Stimulated activated naive B cell treated with anti-CD40 and anti-IgM and Interleukin-4, amounts not matched to agents 10 μg/mL and 1 μg/mL and 100 μg/mL, for 72 hours (primary cell): Measurements from ENCODE around the gene ADCY5.

Experiments used
- ATAC-seq, 2 donors: fragments of 150-1000 bp; cut with Tn5 transposase; replicated peaks; 2 replicates each; pipeline ENCODE4 v1.10.0; 2021; ENCODE audit warnings: moderate library complexity in 1 of 2
- DNase-seq: peaks from one replicate; pipeline ENCODE4 v3.0.0; 2021
- H3K27ac Mint-ChIP-seq: one replicate; pipeline ENCODE4 v1.8.0; 2022; ENCODE audit warnings: mild to moderate bottlenecking, mixed read lengths
- H3K27me3 Mint-ChIP-seq, 2 donors: one replicate each; pipeline ENCODE4 v1.8.0; 2022; ENCODE audit warnings: mixed read lengths in 2 of 2
- H3K36me3 Mint-ChIP-seq, 2 donors: one replicate each; pipeline ENCODE4 v1.8.0; 2022; ENCODE audit warnings: mixed read lengths in 2 of 2, mild to moderate bottlenecking in 1 of 2
- H3K4me1 Mint-ChIP-seq, 2 donors: one replicate each; pipeline ENCODE4 v1.8.0; 2022; ENCODE audit warnings: mixed read lengths in 2 of 2, mild to moderate bottlenecking in 1 of 2
- H3K4me3 Mint-ChIP-seq, 2 donors: one replicate each; pipeline ENCODE4 v1.8.0; 2022; ENCODE audit warnings: mild to moderate bottlenecking in 2 of 2, mixed read lengths in 2 of 2, moderate library complexity in 1 of 2
- H3K9me3 Mint-ChIP-seq, 2 donors: one replicate each; pipeline ENCODE4 v1.8.0; 2022; ENCODE audit warnings: mixed read lengths in 2 of 2, mild to moderate bottlenecking in 1 of 2

ADCY5 gene

DNA sequence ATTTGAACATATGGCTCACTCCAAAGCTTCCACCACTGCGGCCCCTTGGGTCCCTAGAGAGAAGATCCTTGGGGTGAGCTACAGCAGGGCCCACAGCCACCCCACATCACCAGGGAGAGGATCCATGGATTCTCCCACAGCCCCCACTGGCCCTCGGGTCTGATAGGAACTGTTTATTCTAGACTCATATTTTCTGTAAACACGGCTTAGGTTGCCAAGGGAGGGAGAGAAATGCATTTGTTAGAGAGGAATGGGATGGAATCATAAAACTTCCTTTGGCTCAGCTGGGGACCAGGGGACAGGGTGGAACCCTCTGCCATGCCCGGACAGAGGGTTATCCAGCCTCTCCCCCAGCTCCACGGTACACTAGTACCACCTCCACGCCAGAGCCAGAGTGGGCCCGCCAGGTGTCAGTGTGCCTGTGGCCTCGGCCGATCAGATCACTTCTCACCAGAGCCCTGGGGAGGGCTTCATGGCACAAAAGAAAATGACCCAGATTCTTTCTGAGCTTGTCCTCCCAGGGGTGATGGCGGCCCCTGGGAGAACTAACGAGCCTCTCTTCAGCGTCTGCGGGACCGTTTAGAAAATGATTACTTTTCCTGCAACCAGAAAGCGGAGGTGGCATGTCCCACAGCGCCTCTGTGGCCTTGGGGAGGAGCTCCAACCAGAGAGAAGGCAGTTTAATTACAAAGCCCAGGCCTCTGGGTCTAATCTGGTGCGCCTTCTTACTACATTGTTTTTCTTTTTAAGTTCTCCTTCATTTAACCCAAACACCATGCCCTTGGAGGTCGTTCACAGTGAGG, 33.7 kb downstream of the ADCY5 start:
- Mint-ChIP-seq H3K36me3 (no peaks in the 10 kb centered on the region), H3K27ac (no peak overlapping the region), H3K4me1 (no peaks in the 10 kb centered on the region), H3K4me3 (no peak overlapping the region), H3K27me3 (peaks cover 6 to 20% of the 10 kb centered on the region in 2 donors), H3K9me3 (no peaks in the 10 kb centered on the region)
- ATAC-seq (no peak), DNase-seq (no peak)

DNA sequence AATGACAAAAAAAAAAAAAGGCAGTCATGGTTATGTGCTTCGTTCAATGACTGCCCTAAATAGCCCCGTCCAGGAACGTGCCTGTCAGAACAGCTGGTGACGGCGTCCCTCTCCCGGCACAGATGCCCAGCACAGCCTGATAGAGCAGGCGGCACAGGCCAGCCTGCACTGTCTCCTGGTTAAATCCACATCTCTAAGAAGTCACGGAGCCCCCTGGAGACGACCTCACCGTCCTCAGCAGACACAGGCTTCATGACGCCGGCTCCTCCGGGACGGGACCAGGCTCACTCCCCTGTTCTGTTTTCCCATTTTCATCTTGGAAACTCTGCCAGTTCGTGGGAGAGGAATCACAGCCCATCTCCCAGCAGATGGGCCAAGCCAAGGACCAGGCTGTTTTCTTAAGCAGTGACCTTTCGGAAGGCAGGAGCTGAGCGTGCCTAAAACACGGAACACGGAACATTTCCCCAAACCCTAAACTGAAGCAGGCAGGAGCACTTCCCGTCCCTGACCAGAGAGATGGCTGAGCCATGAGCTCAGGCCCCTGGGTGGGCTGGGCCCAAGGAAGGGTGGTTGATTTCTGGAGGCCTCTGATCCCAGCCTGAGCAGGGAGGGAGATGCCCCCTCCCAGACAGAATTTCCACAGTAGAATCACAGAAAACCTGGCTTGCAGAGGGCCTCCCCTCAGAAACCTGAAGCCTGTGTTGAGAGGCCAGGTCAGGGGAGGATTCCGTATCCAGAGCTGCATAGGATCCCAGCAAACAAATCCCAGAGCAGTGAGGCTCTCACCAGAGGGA, 35.9 kb downstream of the ADCY5 start:
- H3K9me3 Mint-ChIP-seq = no peaks in the 10 kb centered on the region
- no peaks in the 10 kb centered on the region for H3K36me3 Mint-ChIP-seq
- H3K27me3 Mint-ChIP-seq = peaks cover 0 to 9% of the 10 kb centered on the region in 2 donors
- ATAC-seq = no peak
- no peak for DNase-seq
- no peak overlapping the region for H3K27ac Mint-ChIP-seq
- no peak overlapping the region for H3K4me3 Mint-ChIP-seq
- H3K4me1 Mint-ChIP-seq = no peaks in the 10 kb centered on the region

DNA sequence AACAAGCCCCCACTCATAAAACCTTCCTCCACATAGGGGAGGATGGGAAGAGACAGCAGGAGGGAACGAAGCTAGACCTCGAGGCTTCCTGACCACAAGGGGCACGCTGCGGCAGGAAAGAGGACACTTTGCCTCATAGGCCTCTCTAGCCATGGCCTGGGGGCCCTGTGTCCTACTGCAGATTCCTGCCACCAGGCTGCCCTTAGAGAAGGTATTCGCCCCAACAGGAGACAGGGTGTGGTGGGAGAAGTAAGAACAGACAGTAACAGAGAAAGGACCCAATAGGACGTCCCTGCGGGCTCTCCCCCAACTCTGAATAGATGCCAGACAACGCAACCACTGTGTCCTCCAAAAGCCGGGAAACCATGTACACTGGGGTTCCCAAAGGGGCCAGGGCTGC, 36.8 kb downstream of the ADCY5 start:
- Mint-ChIP-seq H3K4me1 (no peaks in the 10 kb centered on the region), H3K36me3 (no peaks in the 10 kb centered on the region), H3K9me3 (peaks cover 0 to under 1% of the 10 kb centered on the region in 2 donors), H3K27me3 (peaks cover 0 to 9% of the 10 kb centered on the region in 2 donors), H3K27ac (no peak overlapping the region), H3K4me3 (no peak overlapping the region)
- no peak for DNase-seq
- no peak for ATAC-seq

DNA sequence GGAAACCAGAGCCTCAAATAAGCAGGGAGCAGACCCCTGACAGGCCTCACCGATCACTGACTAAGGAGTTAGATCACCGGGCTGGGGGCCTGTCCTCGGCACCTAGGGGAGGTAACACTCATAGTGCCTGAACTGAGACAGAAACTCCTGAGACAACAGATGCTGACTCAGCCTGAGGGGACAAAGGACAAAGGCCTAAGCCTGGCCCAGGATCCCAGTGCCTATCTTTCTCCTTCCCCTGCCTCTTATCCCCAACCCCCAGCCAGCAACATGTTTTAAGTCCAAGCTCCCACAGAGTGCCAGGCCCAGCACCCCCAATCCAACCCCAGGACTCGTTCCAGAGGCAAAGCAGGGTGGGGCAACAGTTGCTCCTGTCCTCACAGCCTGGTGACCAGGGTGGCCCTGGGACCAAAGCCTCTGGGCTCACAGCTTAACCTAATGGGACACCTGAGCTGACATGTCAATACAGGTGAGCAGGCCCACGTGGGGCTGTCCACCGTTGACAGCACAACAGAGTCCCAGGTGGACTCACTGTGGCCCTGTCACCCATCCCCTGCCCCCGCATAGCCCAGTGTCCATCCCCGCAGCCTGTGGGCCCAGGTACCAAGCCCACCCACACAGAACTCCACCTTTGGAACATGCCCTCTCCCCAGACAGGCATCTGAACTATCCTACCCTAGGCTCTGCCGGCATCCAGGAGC, 37.4 kb downstream of the ADCY5 start:
- Mint-ChIP-seq H3K27ac (no peak overlapping the region), H3K4me3 (no peak overlapping the region), H3K4me1 (no peaks in the 10 kb centered on the region), H3K36me3 (no peaks in the 10 kb centered on the region), H3K9me3 (peaks cover 0 to 2% of the 10 kb centered on the region in 2 donors), H3K27me3 (peaks cover 0 to 9% of the 10 kb centered on the region in 2 donors)
- DNase-seq (no peak), ATAC-seq (no peak)

DNA sequence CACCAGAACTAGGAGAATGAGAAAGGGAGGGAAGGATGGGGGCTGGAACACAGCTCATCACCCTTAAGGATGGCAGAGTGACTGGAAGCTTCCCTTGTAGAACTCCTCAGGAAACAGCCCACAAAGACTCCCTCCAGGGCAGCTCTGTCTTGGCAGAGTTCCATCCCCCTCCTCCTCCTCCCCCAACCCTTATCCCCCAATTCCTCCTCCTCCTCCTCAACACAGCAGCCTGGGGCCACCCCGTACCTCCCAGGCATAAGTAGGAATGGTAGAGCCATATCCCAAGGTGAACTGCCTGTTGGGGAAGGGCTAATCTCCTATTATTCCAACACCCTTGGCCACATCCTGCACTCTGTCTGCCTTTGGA, 38.8 kb downstream of the ADCY5 start:
- Mint-ChIP-seq H3K27ac (no peak overlapping the region), H3K36me3 (no peaks in the 10 kb centered on the region), H3K4me1 (no peaks in the 10 kb centered on the region), H3K27me3 (peaks cover 0 to 9% of the 10 kb centered on the region in 2 donors), H3K4me3 (no peak overlapping the region), H3K9me3 (peaks cover 0 to 2% of the 10 kb centered on the region in 2 donors)
- DNase-seq (no peak), ATAC-seq (no peak)

DNA sequence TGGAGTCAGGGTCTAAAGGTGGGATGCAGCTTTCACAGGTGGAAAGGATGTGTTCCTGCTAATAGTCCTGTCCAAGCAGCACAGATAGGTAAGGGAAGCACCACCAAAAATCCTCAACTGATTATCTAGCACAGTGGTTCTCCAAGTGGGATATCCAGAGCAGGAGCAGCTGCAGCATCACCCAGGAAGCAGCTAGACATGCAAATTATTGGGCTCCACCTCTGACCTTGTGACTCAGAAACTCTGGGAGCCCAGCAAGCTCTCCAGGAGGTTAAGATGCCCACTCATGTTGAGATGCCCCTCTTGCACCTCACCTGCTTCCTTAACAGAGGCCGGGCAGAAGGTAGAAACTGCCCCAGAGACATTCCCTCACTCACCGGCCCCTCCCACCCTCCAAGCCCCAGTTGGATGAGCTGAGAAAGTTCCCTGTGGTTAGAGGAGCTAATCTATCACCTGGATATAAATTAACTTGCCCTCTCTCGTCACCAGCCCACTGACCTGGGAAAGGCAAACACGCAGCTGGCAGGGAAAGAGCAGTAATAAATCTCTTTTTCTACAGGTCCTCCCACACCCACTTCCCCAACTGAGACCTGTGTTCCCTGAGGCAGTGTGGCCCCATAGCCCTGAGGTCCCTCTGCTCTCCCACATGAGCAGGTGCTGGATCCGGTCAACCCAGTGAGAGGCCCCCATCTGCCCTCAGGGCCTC, 39.3 kb downstream of the ADCY5 start:
- Mint-ChIP-seq H3K9me3 (peaks cover 0 to 2% of the 10 kb centered on the region in 2 donors), H3K27ac (no peak overlapping the region), H3K36me3 (no peaks in the 10 kb centered on the region), H3K4me1 (no peaks in the 10 kb centered on the region), H3K27me3 (peaks cover 0 to 9% of the 10 kb centered on the region in 2 donors), H3K4me3 (no peak overlapping the region)
- ATAC-seq (no peak), DNase-seq (no peak)

DNA sequence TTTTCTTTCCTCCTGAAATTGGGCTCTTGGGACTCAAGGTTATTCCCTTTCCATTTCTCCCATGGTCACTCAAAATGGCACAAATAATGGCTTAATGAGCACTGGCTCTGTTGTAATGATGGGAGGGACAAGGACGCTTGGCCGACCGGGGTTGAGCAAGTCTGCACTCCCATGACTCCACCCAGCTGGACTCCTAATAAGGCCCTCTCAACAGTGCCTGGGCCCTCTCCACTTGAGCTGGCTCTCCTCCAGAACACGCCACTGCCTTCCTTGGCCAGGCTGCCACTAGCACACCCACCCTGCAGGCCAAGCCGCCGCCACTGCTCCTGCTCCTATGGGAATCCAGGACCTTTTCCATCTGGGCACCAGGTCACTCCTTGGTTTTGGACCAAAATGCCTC, 42.3 kb downstream of the ADCY5 start:
- DNase-seq = no peak
- Mint-ChIP-seq H3K27ac (no peak overlapping the region), H3K4me1 (no peaks in the 10 kb centered on the region), H3K9me3 (peaks cover 0 to 2% of the 10 kb centered on the region in 2 donors), H3K4me3 (no peak overlapping the region), H3K36me3 (no peaks in the 10 kb centered on the region), H3K27me3 (peaks cover 0 to 13% of the 10 kb centered on the region in 2 donors)
- ATAC-seq = no peak

DNA sequence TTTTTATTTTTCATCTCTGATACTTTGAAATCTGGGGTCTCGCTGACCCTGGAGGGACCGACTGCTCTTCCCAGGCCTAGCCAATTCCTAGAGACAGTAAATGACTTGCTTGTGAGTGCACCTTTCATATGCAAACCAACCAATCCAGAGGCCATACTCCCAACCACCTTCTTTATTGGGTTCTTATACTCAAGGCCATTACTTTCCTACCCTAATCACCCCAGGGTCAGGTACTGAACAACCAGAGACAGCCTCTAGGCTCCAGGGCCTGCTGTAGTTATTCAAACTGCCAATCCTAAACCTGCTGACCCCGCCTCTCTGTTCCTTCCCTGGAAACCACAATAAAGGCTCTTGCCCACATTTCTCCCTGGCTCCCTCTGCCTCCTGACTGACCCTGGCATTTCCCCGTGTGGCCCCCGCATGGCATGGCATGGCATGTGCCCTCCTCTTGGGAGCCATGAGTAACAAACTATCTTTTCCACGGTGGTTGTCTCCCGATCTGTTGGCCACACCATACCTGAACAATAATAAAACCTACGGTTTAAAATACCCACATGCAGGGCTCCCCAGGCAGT, 42.9 kb downstream of the ADCY5 start:
- DNase-seq (no peak), ATAC-seq (no peak)
- no peak overlapping the region for H3K4me3 Mint-ChIP-seq
- H3K36me3 Mint-ChIP-seq = no peaks in the 10 kb centered on the region
- peaks cover 0 to 17% of the 10 kb centered on the region in 2 donors for H3K27me3 Mint-ChIP-seq
- H3K4me1 Mint-ChIP-seq = no peaks in the 10 kb centered on the region
- no peak overlapping the region for H3K27ac Mint-ChIP-seq
- H3K9me3 Mint-ChIP-seq = peaks cover 0 to 2% of the 10 kb centered on the region in 2 donors

DNA sequence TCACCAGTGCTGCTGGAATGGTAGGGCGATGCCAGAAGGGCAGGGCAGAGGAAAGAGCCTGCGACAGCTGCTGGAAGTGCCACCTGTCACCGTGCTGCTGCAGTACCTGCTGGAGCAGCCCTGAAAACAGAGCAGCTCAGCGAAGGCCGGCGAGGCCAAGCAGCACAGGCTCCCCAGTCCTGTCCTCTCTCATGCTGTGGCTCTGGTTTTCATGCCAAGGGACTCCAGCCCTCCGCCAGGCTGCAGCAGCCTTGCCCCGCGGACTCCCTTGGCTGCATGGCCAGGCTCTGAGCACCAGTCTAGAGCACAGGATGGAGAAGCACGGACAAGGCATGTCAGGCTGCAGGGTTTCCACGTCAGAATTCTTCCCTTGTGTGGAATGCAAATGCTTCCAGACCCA, 43.9 kb downstream of the ADCY5 start:
- no peak overlapping the region for H3K27ac Mint-ChIP-seq
- peaks cover 0 to 2% of the 10 kb centered on the region in 2 donors for H3K9me3 Mint-ChIP-seq
- ATAC-seq (no peak), DNase-seq (no peak)
- H3K4me3 Mint-ChIP-seq = no peak overlapping the region
- no peaks in the 10 kb centered on the region for H3K36me3 Mint-ChIP-seq
- peaks cover 0 to 19% of the 10 kb centered on the region in 2 donors for H3K27me3 Mint-ChIP-seq
- no peaks in the 10 kb centered on the region for H3K4me1 Mint-ChIP-seq

DNA sequence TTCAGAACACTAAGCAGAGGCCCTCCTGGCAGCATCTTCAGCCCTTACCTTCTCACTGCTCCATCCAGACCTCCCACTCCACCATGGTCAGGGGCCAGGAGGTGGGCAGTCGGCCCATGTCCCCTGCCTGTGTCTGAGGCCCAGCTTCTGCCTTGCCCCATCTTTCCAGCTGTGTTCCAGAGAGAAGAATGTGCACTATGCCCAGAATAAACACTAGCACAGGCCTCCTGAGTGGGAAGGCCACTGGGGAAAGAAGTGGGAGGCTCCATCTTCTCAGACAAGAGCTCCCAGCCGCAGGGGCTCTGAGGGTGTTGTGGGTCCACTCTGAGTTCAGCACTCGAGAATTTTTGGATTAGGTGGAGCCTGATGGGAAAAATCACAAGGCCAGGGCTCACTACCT, 44.5 kb downstream of the ADCY5 start:
- DNase-seq (no peak), ATAC-seq (no peak)
- Mint-ChIP-seq H3K4me3 (no peak overlapping the region), H3K27ac (no peak overlapping the region), H3K36me3 (no peaks in the 10 kb centered on the region), H3K27me3 (peaks cover 6 to 25% of the 10 kb centered on the region in 2 donors), H3K4me1 (no peaks in the 10 kb centered on the region), H3K9me3 (peaks cover 0 to 2% of the 10 kb centered on the region in 2 donors)

DNA sequence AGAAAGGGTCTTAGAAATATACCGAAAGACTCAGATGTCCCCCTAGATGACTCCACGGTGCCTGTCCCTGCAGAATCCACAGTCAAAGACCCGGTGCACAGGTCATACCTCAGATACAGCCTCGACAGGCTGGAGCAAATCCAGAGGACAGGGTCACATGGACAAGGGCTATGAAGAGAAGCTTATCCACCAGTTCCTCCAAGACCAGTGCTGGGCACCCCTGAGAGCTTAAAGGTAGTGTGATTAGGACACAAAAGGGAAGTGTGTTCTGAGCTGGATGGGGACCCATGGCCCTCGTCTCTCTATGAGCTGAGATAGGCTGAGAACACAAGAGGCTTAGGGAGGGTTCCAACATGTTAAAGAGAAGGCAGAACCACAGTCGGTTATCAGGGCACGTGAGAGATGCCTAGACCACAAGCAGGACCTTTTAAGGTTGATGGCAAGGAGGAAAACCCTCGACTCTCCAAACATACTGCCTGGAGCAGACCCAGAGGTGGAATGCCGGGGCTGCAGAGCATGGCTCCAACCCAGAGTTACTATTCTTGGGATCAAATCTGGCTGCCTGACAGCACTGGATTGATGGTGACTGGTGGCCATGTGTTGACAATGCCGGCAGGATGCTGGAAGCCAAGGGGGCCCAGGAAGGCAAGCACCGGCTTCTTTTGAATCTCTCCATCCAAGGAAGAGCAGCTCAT, 46.9 kb downstream of the ADCY5 start:
- ATAC-seq (no peak), DNase-seq (no peak)
- Mint-ChIP-seq H3K4me3 (no peak overlapping the region), H3K36me3 (no peaks in the 10 kb centered on the region), H3K4me1 (no peaks in the 10 kb centered on the region), H3K9me3 (peaks cover 0 to under 1% of the 10 kb centered on the region in 2 donors), H3K27me3 (peaks cover 7 to 43% of the 10 kb centered on the region in 2 donors), H3K27ac (no peak overlapping the region)

DNA sequence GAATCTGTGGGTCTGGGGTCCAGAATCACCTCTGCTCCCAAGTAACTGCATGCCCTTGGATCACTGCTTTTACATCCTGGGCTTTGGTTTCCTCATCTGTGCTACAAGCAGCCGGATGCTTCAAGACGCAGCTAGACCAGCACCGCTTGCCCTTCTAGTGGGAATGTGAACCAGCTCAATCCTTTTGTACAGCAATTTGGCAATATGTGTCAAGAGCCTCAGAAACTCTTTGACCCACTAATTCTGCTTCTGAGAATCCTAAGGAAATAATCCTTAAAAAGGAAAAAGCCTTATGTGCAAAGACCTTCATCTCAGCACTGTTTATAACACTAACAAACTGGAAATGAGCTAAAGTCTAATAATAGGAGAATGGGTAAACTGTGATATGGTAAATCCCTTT, 48.7 kb downstream of the ADCY5 start:
- no peak for ATAC-seq
- H3K27me3 Mint-ChIP-seq = peaks cover 20 to 61% of the 10 kb centered on the region in 2 donors
- no peaks in the 10 kb centered on the region for H3K4me1 Mint-ChIP-seq
- no peak overlapping the region for H3K27ac Mint-ChIP-seq
- no peak overlapping the region for H3K4me3 Mint-ChIP-seq
- no peaks in the 10 kb centered on the region for H3K36me3 Mint-ChIP-seq
- H3K9me3 Mint-ChIP-seq = no peaks in the 10 kb centered on the region
- DNase-seq = no peak

DNA sequence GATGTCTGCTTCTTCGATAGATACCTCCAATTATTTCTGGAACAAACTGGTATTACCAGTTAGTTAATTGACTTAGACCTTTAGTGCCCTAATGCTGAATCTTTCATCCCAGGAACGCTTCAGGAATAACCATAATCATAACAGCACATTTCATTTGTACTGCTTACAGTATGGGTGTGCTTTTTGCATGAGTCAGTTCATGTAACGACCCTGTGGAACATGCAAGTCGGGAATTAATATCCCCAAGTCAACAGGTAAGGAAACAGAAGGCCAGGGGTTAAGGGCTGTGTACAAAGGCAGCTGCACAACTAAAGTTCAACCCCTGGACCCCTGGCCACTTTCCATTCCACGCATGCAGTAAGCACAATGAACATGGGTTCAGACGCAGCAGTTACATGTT, 49.2 kb downstream of the ADCY5 start:
- H3K36me3 Mint-ChIP-seq = no peaks in the 10 kb centered on the region
- H3K9me3 Mint-ChIP-seq = no peaks in the 10 kb centered on the region
- no peaks in the 10 kb centered on the region for H3K4me1 Mint-ChIP-seq
- ATAC-seq (no peak), DNase-seq (no peak)
- H3K4me3 Mint-ChIP-seq = no peak overlapping the region
- H3K27ac Mint-ChIP-seq = no peak overlapping the region
- peaks cover 22 to 65% of the 10 kb centered on the region in 2 donors for H3K27me3 Mint-ChIP-seq
